Activated naive CD4-positive, alpha-beta T cell treated with anti-CD3 and anti-CD28 coated beads, Interleukin-2, amount 50 U/mL, for 24 hours (primary cell): ENCODE results near the gene HSD3B1.
"Not testable (repeated sequence)": the region's sequence is repeated elsewhere in the genome, so short reads cannot be mapped to it uniquely, and the experiment has no call there.

Experiments
- H3K27ac Mint-ChIP-seq: one replicate; pipeline ENCODE4 v1.8.0; 2021; ENCODE audit warnings: mild to moderate bottlenecking, mixed read lengths
- H3K27me3 Mint-ChIP-seq: one replicate; pipeline ENCODE4 v1.8.0; 2021; ENCODE audit warnings: mixed read lengths
- H3K36me3 Mint-ChIP-seq: one replicate; pipeline ENCODE4 v1.8.0; 2021; ENCODE audit warnings: mixed read lengths
- H3K4me1 Mint-ChIP-seq: one replicate; pipeline ENCODE4 v1.8.0; 2021; ENCODE audit warnings: mixed read lengths
- H3K4me3 Mint-ChIP-seq: one replicate; pipeline ENCODE4 v1.8.0; 2021; ENCODE audit warnings: mild to moderate bottlenecking, mixed read lengths
- H3K9me3 Mint-ChIP-seq: one replicate; pipeline ENCODE4 v1.8.0; 2021; ENCODE audit warnings: mixed read lengths

The HSD3B1 gene

DNA sequence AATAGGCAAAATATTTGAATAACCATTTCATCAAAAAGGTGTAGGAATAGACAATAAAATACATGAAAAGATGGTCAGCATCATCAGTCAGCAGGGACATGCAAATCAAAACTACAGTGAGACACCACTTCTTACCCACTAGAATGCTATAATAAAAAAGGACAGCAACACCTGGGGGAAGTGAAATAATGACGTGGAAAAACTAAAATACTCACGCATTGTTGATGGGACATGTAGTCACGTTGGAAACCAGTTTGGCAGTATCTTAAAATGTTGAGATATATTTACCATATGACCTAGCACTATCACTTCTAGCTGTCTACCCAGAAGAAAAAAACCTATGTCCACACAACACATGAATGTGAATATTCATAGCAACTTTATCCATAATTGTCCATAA lies 53.4 kb downstream of the HSD3B1 start:
- not testable (repeated sequence) for H3K27me3 Mint-ChIP-seq, H3K9me3 Mint-ChIP-seq, H3K27ac Mint-ChIP-seq, H3K4me1 Mint-ChIP-seq, H3K36me3 Mint-ChIP-seq, H3K4me3 Mint-ChIP-seq

DNA sequence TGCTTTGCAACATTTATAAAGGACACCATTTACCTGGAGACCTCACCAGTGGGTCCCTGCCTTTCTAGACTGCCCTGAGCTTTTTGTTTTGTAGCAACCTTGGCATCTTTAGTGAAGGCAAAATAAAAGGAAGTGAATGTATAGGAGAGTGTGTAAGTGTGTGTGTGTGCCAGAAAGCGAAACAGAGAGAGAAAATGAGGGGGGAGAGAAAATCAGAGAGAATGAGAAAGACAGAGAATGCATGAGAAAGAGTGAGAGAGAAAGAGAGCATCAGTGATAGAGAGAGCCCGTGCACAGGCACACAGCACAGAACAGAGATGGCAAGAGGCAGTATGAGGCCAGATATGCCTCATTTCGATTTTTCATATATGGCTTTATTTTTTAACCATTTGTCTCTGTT lies 57.5 kb downstream of the HSD3B1 start:
- H3K4me1 Mint-ChIP-seq: no peaks in the 10 kb centered on the region
- H3K9me3 Mint-ChIP-seq: no peaks in the 10 kb centered on the region
- peaks cover 12% of the 10 kb centered on the region for H3K27me3 Mint-ChIP-seq
- H3K27ac Mint-ChIP-seq: no peak overlapping the region
- H3K4me3 Mint-ChIP-seq: no peak overlapping the region
- no peaks in the 10 kb centered on the region for H3K36me3 Mint-ChIP-seq
